A549 (cell line): ENCODE data around the gene RIOK1.

Source experiments
- CBX8 ChIP-seq: fragments of 200-600 bp; sonication (generic); IDR thresholded peaks from 2 replicates; pipeline ENCODE4 v1.6.1; 2016
- CEBPB ChIP-seq, 2 experiments: fragments of >200 bp in 1 of 2; sonication (Bioruptor Twin) in 1 of 2; formaldehyde crosslinking in 1 of 2; IDR thresholded peaks; 2 replicates each; pipeline ENCODE4 v1.6.1; 2012 to 2016
- CHD2 ChIP-seq: fragments of 150-350 bp; IDR thresholded peaks from 2 replicates; pipeline ENCODE4 v1.6.1; 2014; ENCODE audit warnings: low read length; ENCODE audit not compliant: partially characterized antibody
- EP300 ChIP-seq, 2 experiments: fragments of >200 bp; sonication (Bioruptor Twin); formaldehyde crosslinking; IDR thresholded peaks; 2 replicates in 1 of 2; 3 replicates in 1 of 2; pipeline ENCODE4 v1.6.1; 2016 to 2017
- FOSL2 ChIP-seq, 2 experiments: fragments of 450-650 bp in 1 of 2; fragments of >200 bp in 1 of 2; sonication (Bioruptor Twin) in 1 of 2; formaldehyde crosslinking; IDR thresholded peaks; 2 replicates each; pipeline versions ENCODE4 v1.5.0 to v1.6.1; 2016 to 2020; ENCODE audit warnings: mild to moderate bottlenecking in 1 of 2, moderate library complexity in 1 of 2
- MAZ ChIP-seq: fragments of 150-350 bp; IDR thresholded peaks from 2 replicates; pipeline ENCODE4 v1.6.1; 2014; ENCODE audit warnings: antibody characterized with exemption, low read depth, low read length, borderline replicate concordance
- POLR2A ChIP-seq: IDR thresholded peaks from 2 replicates; pipeline ENCODE4 v1.6.1; 2012; ENCODE audit warnings: mild to moderate bottlenecking, low read length
- SMC3 ChIP-seq: fragments of >200 bp; sonication (Bioruptor Twin); formaldehyde crosslinking; IDR thresholded peaks from 3 replicates; pipeline ENCODE4 v1.6.1; 2018; ENCODE audit warnings: inconsistent platforms
- TF ChIP-seq, protein P1 (sequence below): fragments of >200 bp; sonication (Bioruptor Twin); formaldehyde crosslinking; IDR thresholded peaks from 3 replicates; pipeline ENCODE4 v1.5.1; 2016
- TF ChIP-seq, protein P2 (sequence below): IDR thresholded peaks from 2 replicates; pipeline ENCODE4 v1.6.1; 2012; ENCODE audit warnings: low read depth, borderline replicate concordance

DNA sequence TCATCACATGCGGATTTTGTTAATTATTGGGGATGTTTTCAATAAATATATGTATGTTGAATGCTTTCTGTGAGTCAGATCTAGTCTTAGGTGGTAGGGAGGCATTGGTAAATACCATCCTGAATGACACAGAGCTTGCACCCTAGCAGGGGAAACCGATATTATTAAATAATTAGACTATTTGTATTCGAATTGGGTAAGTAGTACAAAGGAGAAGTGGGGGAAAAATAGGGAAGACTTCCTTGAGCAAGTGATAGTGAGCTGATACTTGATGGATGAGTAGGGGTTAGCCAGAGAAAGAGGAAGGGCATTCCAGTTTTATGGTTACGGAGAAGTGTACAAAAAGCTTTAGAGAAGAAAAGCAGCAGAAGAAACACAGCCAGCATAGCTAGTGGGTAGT lies 1.5 kb downstream of the RIOK1 start:
- TF ChIP-seq, protein P1, sequence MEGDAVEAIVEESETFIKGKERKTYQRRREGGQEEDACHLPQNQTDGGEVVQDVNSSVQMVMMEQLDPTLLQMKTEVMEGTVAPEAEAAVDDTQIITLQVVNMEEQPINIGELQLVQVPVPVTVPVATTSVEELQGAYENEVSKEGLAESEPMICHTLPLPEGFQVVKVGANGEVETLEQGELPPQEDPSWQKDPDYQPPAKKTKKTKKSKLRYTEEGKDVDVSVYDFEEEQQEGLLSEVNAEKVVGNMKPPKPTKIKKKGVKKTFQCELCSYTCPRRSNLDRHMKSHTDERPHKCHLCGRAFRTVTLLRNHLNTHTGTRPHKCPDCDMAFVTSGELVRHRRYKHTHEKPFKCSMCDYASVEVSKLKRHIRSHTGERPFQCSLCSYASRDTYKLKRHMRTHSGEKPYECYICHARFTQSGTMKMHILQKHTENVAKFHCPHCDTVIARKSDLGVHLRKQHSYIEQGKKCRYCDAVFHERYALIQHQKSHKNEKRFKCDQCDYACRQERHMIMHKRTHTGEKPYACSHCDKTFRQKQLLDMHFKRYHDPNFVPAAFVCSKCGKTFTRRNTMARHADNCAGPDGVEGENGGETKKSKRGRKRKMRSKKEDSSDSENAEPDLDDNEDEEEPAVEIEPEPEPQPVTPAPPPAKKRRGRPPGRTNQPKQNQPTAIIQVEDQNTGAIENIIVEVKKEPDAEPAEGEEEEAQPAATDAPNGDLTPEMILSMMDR = no peak
- no peak for TF ChIP-seq MAZ
- no peak for TF ChIP-seq CBX8
- no peak for TF ChIP-seq EP300 (IDR thresholded peaks at IDR 0.05)
- no peak for TF ChIP-seq FOSL2 (IDR thresholded peaks at IDR 0.05)
- TF ChIP-seq FOSL2 (CRISPR knock-in tag; IDR thresholded peaks at IDR 0.05) = no peak
- no peak for TF ChIP-seq CEBPB (IDR thresholded peaks at IDR 0.05)
- TF ChIP-seq, protein P2, sequence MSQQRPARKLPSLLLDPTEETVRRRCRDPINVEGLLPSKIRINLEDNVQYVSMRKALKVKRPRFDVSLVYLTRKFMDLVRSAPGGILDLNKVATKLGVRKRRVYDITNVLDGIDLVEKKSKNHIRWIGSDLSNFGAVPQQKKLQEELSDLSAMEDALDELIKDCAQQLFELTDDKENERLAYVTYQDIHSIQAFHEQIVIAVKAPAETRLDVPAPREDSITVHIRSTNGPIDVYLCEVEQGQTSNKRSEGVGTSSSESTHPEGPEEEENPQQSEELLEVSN = no peak
- TF ChIP-seq POLR2A = no peak
- TF ChIP-seq SMC3 = no peak
- no peak for TF ChIP-seq CHD2
